Left kidney (tissue), 8 donors: Measurements from ENCODE around the gene F11R. TPM values are rescaled to one million over a fixed set of nuclear protein-coding genes. Genes with fewer than 3 reads are reported as not detected.
"Not testable (repeated sequence)": the region's sequence is repeated elsewhere in the genome, so short reads cannot be mapped to it uniquely, and the experiment has no call there.

Experiments used
- DNase-seq: peaks from one replicate; pipeline ENCODE4 v3.0.0-alpha.2; 2013
- long read RNA-seq, 8 donors: transcript quantifications; one replicate each; lab custom pipeline, GENCODE V29; 2026
- polyA plus RNA-seq: library from polyadenylated mRNA; unstranded; fragments of 120-200 nt; gene quantifications from one replicate; pipeline ENCODE4 v1.2.1, GENCODE V29; 2013; ENCODE audit not compliant: insufficient read length

Gene F11R
- polyA plus RNA-seq: 97.2 TPM
- long read RNA-seq, donor 1, partial matches to known transcripts: 20 of 20 reads
- long read RNA-seq, donor 1, other reads (novel, unspliced or antisense): 0 of 20 reads
- long read RNA-seq, donor 2, partial matches to known transcripts: 18 of 18 reads
- long read RNA-seq, donor 2, other reads (novel, unspliced or antisense): 0 of 18 reads
- long read RNA-seq, donor 3, partial matches to known transcripts: 0 of 16 reads
- long read RNA-seq, donor 3, other reads (novel, unspliced or antisense): 16 of 16 reads
- long read RNA-seq, donor 4: 0 reads
- long read RNA-seq, donor 5, partial matches to known transcripts: 15 of 15 reads
- long read RNA-seq, donor 5, other reads (novel, unspliced or antisense): 0 of 15 reads
- long read RNA-seq, donor 6, partial matches to known transcripts: 0 of 14 reads
- long read RNA-seq, donor 6, other reads (novel, unspliced or antisense): 14 of 14 reads
- long read RNA-seq, donor 7, partial matches to known transcripts: 28 of 28 reads
- long read RNA-seq, donor 7, other reads (novel, unspliced or antisense): 0 of 28 reads
- long read RNA-seq, donor 8: 0 reads

GRCh38 chr1:161020509-161021164 lies at the start of gene F11R:
Gene F11R, minus strand, starts transcription at chr1:161021152. Its CDS starts 79 bp downstream, at chr1:161021073.
- DNase-seq: peak; percentile 37

DNA sequence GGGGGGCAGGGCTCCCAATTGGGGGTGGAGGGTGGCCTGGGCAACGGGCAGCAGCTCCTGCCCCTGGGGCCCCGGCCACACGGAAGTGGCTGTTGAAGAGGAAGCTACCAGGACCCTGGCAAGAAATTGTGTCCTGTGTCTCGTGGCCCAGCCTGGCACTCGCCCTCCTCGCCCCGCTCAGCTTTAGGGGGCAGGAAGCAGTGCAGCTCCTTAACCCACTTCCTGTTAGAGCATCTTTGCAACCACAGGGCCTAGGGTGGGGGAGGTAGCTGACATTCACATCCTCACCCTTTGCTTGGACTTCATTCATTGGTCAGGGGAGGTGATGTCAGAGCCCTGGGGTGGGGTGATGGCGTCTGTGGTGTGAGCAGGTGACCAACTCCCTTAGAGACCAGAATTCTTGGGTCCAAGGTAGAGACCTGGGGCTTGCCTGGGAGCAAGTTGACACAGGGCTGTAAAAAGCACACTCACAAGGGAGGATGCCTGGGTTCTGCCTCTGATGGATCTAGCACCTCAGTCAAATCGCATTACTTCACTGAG lies 48.8 kb upstream of the F11R start, which contains the start of gene ARHGAP30:
ARHGAP30 (minus strand) TSS at position 161 of the 540 bp plus-strand sequence. CDS start 267 bp downstream, outside the sequence.
- DNase-seq: no peak

GRCh38 chr1:161069241-161069640 lies 48.3 kb upstream of the F11R start:
- DNase-seq: no peak

- no peak for DNase-seq
These were observed 47.6 kb upstream of the F11R start for GRCh38 chr1:161068306-161069234.

GRCh38 chr1:161066694-161067093 lies 45.7 kb upstream of the F11R start:
- no peak for DNase-seq

DNA sequence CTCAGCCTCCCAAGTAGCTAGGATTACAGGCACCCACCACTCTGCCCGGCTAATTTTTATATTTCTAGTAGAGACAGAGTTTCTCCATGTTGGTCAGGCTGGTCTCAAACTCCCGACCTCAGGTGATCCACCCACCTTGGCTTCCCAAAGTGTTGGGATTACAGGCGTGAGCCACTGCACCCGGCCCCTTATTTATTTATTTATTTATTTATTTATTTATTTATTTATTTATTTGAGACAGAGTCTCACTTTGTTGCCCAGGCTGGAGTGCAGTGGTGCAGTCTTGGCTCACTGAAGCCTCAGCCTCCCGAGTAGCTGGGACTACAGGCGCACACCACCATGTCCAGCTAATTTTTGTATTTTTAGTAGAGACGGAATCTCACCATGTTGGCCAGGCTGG lies 44.7 kb upstream of the F11R start:
- DNase-seq: not testable (repeated sequence)

DNA sequence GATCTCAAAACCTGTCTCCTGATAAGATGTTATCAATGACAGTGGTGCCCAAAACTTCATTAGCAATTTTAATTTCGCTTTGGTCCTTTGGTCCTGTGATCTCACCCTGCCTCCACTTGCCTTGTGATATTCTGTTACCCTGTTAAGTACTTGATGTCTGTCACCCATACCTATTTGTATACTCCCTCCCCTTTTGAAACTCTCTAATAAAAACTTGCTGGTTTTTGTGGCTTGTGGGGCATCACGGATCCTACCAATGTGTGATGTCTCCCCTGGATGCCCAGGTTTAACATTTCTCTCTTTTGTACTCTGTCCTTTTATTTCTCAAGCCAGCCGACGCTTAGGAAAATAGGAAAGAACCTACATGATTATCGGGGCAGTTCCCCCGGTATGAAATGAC lies 43.0 kb upstream of the F11R start:
- not testable (repeated sequence) for DNase-seq

- DNase-seq: no peak
These were observed 40.5 kb upstream of the F11R start for GRCh38 chr1:161061419-161061818.

- no peak for DNase-seq
These were observed 38.3 kb upstream of the F11R start for GRCh38 chr1:161059293-161059692.

DNA sequence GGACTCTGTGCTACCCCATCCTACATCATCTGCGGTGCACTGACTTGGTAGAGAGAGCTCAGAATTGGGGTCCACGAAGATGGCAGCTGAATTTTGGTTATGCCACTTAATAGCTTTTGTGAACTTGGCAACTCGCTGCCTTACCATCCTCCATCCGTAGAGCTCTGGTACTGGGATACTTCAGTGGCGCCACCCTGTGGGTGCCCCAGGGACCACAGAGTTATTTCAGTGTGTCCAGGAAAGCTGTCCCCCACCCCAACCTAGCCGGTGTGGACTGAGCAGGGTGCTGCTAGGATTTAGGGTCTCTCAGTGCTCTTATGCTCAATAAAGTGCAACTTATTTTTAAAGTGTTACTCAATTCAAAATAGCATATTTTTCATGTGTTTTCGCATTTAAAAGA lies 33.9 kb upstream of the F11R start:
- DNase-seq: no peak

DNA sequence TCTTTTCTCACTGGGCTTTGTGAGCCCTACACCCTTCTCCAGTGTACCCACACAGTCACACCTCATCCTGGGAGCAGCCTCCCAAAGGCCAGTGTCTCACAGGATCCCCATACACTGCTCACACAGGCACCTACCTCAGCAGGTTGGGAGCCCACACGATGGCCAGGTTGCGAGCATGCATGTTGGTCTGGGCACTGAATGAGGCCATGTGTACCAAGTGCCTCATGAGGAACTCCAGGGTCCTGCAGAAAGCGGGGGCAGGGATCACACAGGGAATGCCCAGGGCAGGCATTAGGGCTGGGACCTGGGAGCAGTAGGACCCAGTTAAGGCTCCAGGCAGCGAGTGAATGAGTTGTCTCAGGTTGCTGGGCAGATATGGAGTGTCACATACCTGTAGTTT lies 33.3 kb upstream of the F11R start:
- DNase-seq: no peak

DNA sequence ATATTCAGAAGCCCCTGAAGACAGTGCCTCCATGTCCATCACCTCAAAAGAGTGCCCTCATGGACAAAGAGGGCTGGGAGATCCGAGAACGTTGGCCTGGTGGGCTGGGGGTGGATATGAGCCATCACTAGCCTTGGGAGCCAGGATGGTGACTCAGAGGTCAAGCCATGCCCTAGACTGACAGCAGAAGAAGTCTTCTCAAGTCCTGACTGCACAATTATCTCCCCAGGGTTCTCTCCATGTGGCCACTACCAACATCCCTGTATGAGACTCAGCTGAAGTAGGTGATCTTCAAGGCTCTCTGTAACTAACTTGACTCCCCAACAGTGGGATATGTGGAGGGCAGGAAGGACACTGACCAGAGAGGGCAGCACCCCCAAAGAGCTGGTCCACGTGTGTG lies 31.9 kb upstream of the F11R start:
- no peak for DNase-seq

DNA sequence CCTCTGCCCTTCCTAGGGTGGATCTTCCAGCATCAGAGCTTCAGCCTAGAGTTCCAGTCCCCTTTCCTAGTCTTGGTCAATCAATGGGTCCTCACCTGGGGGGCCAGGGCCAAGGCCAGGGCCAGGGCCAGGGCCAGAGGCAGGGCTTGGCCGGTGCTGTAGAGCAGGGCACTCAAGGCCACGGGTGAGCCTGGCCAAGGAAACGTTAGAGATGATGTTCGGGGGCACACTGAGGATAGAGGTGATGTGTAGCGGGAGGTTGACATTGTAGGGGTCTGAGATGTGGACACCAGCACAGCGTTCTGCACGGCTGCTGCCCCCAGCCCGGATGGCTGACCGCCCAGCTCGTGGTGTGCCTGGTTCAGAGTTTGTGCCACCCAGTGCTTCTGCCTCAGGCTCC lies 30.3 kb upstream of the F11R start:
- DNase-seq: no peak

GRCh38 chr1:161048949-161049722 lies 28.2 kb upstream of the F11R start:
- DNase-seq: no peak

DNA sequence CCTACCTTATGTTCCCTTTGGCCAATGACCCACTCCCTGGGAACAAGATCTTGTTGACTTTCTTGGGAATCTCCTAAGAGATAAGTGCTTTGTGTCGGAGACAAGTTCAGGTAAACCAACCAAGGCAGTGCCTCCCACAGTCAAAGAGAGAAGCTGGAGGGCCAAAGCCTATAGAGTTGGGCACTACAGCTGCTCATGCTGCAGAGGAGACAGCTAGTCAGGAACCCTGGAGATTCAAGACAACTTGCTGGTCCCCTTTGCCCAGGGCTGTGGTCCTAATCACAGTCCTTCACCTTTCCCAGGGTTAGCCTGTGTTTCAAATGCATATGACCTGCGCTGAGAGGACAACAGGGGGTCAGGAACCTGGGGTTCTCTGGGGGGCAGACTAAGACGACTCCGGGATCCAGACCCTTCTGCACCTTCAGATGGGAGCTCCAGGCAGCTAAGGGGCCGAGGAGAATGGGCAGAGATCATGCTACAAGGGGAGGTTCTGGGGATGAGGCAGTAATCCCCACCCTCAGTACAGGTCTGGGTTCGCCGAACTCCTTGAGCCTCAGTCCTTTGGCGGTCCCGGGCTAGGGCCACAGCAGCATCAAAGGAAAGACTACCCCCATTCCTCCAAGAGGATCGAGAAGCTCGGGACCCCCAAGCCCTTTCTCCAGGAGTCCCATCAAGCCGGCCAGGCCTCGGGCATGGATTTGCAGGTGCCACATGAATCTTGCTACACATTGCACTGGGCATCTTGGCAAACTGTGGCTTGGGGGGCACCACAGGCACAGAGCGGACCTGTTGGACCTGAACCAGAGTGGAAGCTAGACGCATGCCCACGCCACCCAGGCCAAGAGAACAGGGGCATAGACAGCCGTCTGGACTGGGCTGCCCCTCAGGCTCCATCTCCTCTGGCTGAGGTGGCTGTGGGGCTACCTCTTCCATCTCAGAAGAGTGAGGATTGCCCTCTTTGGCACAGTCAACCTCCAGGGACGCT lies 26.8 kb upstream of the F11R start:
- no peak for DNase-seq

- no peak for DNase-seq
These were observed 25.8 kb upstream of the F11R start for GRCh38 chr1:161046605-161047228.

- DNase-seq: peak; percentile 97
These were observed 25.0 kb upstream of the F11R start, which contains the start of gene USF1 for GRCh38 chr1:161045736-161046604. Gene USF1, minus strand, starts transcription at chr1:161045977. Its CDS starts 2,702 bp downstream, at chr1:161043275.
